ENCODE results near the gene TMEM272. TPM values are rescaled to one million over a fixed set of nuclear protein-coding genes. Genes with fewer than 3 reads are reported as not detected.

TMEM272 gene
- total and polyA plus RNA-seq, 2 donors (not counting 3 experiments of a cell fraction or from before 2014, with no cell fraction given): not detected

DNA sequence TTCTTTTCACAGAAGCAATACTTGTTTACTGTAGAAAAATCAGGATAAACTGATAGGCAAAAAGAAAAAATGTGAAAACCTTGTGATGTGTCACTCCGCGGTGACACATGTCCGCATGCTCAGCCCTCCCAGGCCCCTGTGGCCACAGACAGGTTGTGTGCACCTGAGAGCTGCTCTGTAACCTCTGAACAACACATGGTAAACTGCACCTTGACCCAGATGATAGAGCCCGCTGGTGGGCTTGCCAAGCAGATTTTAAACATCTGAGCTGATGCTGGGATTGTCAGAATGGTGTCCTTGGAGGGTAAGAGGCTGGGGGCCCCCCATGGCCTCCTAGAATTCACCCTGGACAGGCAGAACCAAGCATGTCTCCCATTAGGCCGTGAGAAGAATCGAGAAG is 74.8 kb downstream of the TMEM272 start:
- ChIA-PET CTCF (no interaction called here), POLR2A (no interaction called here)
- H3K4me2 ChIP-seq (ENCODE audit: insufficient read depth, low read length): no peak overlapping the region
- H3K9me1 ChIP-seq (replicated peaks; ENCODE audit: control insufficient read depth, extremely low read depth, insufficient read depth, low read length): no peaks in the 10 kb centered on the region
- no peak overlapping the region for H3K4me3 ChIP-seq (replicated peaks in 1 of 3; ENCODE audit: insufficient read depth in 1 of 3, low read depth in 1 of 3, low read length in 3 of 3)
- no peaks in the 10 kb centered on the region for H3K9me3 ChIP-seq (replicated peaks; ENCODE audit: control insufficient read depth, insufficient read depth, low read length)
- dilution Hi-C loops (cut with MboI; ENCODE audit: extremely low pct_ligation_motif_present, low sequenced_read_pairs) (no loop called here), intact Hi-C loops (cut with micrococcal nuclease) (no loop called here)
- no peaks in the 10 kb centered on the region for H4K20me1 ChIP-seq (replicated peaks; ENCODE audit: control insufficient read depth, extremely low read depth, insufficient read depth, low read length)
- BruUV-seq (replicated peaks): no TSS peak
- TF ChIP-seq POLR2AphosphoS5 (IDR thresholded peaks at IDR 0.05; ENCODE audit: insufficient read depth, low read depth, low read length): no peak
- no peak for TF ChIP-seq JUN (IDR thresholded peaks at IDR 0.05; ENCODE audit: borderline replicate concordance, insufficient read depth, insufficient read length, low read depth)
- TF ChIP-seq FOS (IDR thresholded peaks at IDR 0.05; ENCODE audit: borderline replicate concordance, insufficient read depth, low read length): no peak
- no peak for TF ChIP-seq EZH2 (IDR thresholded peaks at IDR 0.05; ENCODE audit: borderline replicate concordance, low read depth, low read length, severe bottlenecking)
- no peak for FAIRE-seq
- H3K27me3 ChIP-seq (ENCODE audit: control insufficient read depth in 2 of 2, insufficient read depth in 2 of 2, low read length in 2 of 2): peaks cover 0 to 2% of the 10 kb centered on the region in 2 experiments
- no peaks in the 10 kb centered on the region for H3K4me1 ChIP-seq (ENCODE audit: control insufficient read depth, extremely low read depth, insufficient read depth, low read length)
- no peak overlapping the region for H2AFZ ChIP-seq (ENCODE audit: low read depth, low read length)
- H3K79me2 ChIP-seq (ENCODE audit: control insufficient read depth, insufficient read depth, low read length): no peaks in the 10 kb centered on the region
- no peak for DNase-seq (ENCODE audit: low read depth, low spot score)
- no peak overlapping the region for H3K27ac ChIP-seq (ENCODE audit: insufficient read depth, low read depth, low read length)
- no peaks in the 10 kb centered on the region for H3K36me3 ChIP-seq (ENCODE audit: control insufficient read depth in 2 of 2, extremely low read depth in 1 of 2, insufficient read depth in 2 of 2, low read length in 2 of 2)
- no peak overlapping the region for H3K9ac ChIP-seq (replicated peaks; ENCODE audit: extremely low read depth, insufficient read depth, low read length)

DNA sequence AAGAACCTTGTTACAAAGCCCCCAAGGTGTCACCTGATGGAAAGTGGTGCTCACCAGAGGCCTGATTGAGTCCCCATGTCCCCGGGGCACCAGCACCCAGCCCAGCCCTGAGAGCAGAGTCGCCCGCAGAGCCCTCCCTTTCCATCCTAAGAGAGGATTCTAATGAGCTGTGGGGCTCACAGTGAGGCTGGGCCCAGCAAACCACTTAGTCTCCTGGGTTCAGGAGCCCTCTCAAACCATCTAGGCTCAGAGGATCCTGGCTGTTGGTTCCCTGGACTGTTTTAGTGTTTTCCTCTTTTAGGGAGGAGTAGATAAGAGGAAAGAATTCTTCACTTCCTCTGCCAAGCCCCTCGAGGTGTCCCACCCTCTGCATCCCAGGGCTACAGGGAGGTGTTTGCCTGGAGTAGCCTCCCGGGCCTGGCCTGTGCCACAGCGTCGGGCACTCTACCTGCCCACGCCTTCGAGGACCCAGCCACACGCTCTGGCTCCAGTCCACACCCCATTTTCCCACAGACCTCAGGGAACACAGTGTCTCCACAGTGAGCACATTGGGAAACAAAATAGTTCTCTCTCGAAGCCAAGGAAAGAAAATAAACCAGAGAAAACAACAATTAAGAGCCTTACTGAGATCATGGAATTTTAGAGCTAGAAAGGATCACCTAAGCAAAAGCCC is 75.4 kb downstream of the TMEM272 start:
- no TSS peak for BruUV-seq (replicated peaks)
- Histone ChIP-seq H3K36me3 (ENCODE audit: control insufficient read depth in 2 of 2, extremely low read depth in 1 of 2, insufficient read depth in 2 of 2, low read length in 2 of 2) (no peaks in the 10 kb centered on the region), H2AFZ (ENCODE audit: low read depth, low read length) (no peak overlapping the region), H3K9ac (replicated peaks; ENCODE audit: extremely low read depth, insufficient read depth, low read length) (no peak overlapping the region), H3K4me3 (replicated peaks in 1 of 3; ENCODE audit: insufficient read depth in 1 of 3, low read depth in 1 of 3, low read length in 3 of 3) (no peak overlapping the region), H3K79me2 (ENCODE audit: control insufficient read depth, insufficient read depth, low read length) (no peaks in the 10 kb centered on the region), H3K9me3 (replicated peaks; ENCODE audit: control insufficient read depth, insufficient read depth, low read length) (no peaks in the 10 kb centered on the region), H3K4me2 (ENCODE audit: insufficient read depth, low read length) (no peak overlapping the region), H3K27ac (ENCODE audit: insufficient read depth, low read depth, low read length) (no peak overlapping the region), H4K20me1 (replicated peaks; ENCODE audit: control insufficient read depth, extremely low read depth, insufficient read depth, low read length) (no peaks in the 10 kb centered on the region), H3K27me3 (ENCODE audit: control insufficient read depth in 2 of 2, insufficient read depth in 2 of 2, low read length in 2 of 2) (peaks cover 0 to 2% of the 10 kb centered on the region in 2 experiments), H3K4me1 (ENCODE audit: control insufficient read depth, extremely low read depth, insufficient read depth, low read length) (peaks cover 4% of the 10 kb centered on the region), H3K9me1 (replicated peaks; ENCODE audit: control insufficient read depth, extremely low read depth, insufficient read depth, low read length) (no peaks in the 10 kb centered on the region)
- FAIRE-seq: no peak
- TF ChIP-seq, protein P1, sequence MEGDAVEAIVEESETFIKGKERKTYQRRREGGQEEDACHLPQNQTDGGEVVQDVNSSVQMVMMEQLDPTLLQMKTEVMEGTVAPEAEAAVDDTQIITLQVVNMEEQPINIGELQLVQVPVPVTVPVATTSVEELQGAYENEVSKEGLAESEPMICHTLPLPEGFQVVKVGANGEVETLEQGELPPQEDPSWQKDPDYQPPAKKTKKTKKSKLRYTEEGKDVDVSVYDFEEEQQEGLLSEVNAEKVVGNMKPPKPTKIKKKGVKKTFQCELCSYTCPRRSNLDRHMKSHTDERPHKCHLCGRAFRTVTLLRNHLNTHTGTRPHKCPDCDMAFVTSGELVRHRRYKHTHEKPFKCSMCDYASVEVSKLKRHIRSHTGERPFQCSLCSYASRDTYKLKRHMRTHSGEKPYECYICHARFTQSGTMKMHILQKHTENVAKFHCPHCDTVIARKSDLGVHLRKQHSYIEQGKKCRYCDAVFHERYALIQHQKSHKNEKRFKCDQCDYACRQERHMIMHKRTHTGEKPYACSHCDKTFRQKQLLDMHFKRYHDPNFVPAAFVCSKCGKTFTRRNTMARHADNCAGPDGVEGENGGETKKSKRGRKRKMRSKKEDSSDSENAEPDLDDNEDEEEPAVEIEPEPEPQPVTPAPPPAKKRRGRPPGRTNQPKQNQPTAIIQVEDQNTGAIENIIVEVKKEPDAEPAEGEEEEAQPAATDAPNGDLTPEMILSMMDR (IDR thresholded peaks at IDR 0.05; ENCODE audit: extremely low read depth in 1 of 2, insufficient read depth in 1 of 2, low read depth in 1 of 2, low read length in 2 of 2): no peak
- TF ChIP-seq POLR2AphosphoS5 (IDR thresholded peaks at IDR 0.05; ENCODE audit: insufficient read depth, low read depth, low read length): no peak
- no peak for TF ChIP-seq EZH2 (IDR thresholded peaks at IDR 0.05; ENCODE audit: borderline replicate concordance, low read depth, low read length, severe bottlenecking)
- TF ChIP-seq FOS (IDR thresholded peaks at IDR 0.05; ENCODE audit: borderline replicate concordance, insufficient read depth, low read length): no peak
- no peak for TF ChIP-seq GATA2 (IDR thresholded peaks at IDR 0.05; ENCODE audit: insufficient read depth, insufficient read length, low read depth, low read length)
- intact Hi-C loops (cut with micrococcal nuclease) (loop anchor here (10.0 kb wide), 1 partner anchor 185 kb away; the partner anchor contains the start of gene WDFY2), dilution Hi-C loops (cut with MboI; ENCODE audit: extremely low pct_ligation_motif_present, low sequenced_read_pairs) (no loop called here)
- CTCF ChIA-PET: no interaction called here
- POLR2A ChIA-PET: no interaction called here
- DNase-seq (ENCODE audit: low read depth, low spot score): no peak

All from endothelial cell of umbilical vein (primary cell).